GM12878 (cell line): ENCODE results near the gene FAM193A. TPM values are rescaled to one million over a fixed set of nuclear protein-coding genes. Genes with fewer than 3 reads are reported as not detected.

ENCODE experiments used
- CBX5 ChIP-seq: sonication (generic); IDR thresholded peaks from 2 replicates; pipeline ENCODE4 v1.6.1; 2016; ENCODE audit warnings: low read depth, moderate library complexity, mild to moderate bottlenecking, inconsistent platforms
- MEF2A ChIP-seq: IDR thresholded peaks from 2 replicates; pipeline ENCODE4 v1.6.1; 2011; ENCODE audit warnings: low read depth, mild to moderate bottlenecking, low read length, moderate library complexity; ENCODE audit not compliant: insufficient read depth
- ZNF24 ChIP-seq: fragments of 450-650 bp; IDR thresholded peaks from 2 replicates; pipeline ENCODE4 v1.6.1; 2017; ENCODE audit warnings: antibody characterized with exemption, mild to moderate bottlenecking
- polyA plus RNA-seq, 11 experiments: library from polyadenylated mRNA; depleted of rRNA in 4 of 11; unstranded in 6 of 11; stranded (reverse) in 5 of 11; fragments of >200 nt; fragmentation: Nextera tagmentation in 4 of 11; fragmentation: Illumina TruSeq in 1 of 11; extraction: Ambion mirVana in 4 of 11; extraction: Trizol in 1 of 11; gene quantifications; 1 replicate in 1 of 11; 2 replicates in 10 of 11; pipeline versions ENCODE4 v1.2.1 to v1.2.3, GENCODE V29; 2011 to 2016; ENCODE audit warnings: inconsistent platforms in 2 of 11, missing spikeins in 2 of 11, low read depth in 1 of 11
- total RNA-seq, 4 experiments: library from RNA; depleted of rRNA in 3 of 4; stranded (reverse); fragments of >200 nt in 3 of 4; fragmentation: Illumina TruSeq in 1 of 4; extraction: Trizol in 1 of 4; gene quantifications; 2 replicates each; pipeline versions ENCODE4 v1.2.1 to v1.2.3, GENCODE V29; 2013 to 2021
- TF ChIP-seq, protein P1 (sequence below): fragments of 150-350 bp; IDR thresholded peaks from 2 replicates; pipeline ENCODE4 v1.6.1; 2016; ENCODE audit warnings: low read depth, low read length
- TF ChIP-seq, protein P2 (sequence below): IDR thresholded peaks from 2 replicates; pipeline ENCODE4 v1.6.1; 2011; ENCODE audit warnings: borderline replicate concordance, low read depth, mild to moderate bottlenecking, moderate library complexity, low read length; ENCODE audit not compliant: insufficient read depth, poor library complexity, severe bottlenecking
- TF ChIP-seq, protein P3 (sequence below): IDR thresholded peaks from 2 replicates; pipeline ENCODE4 v1.6.1; 2012; ENCODE audit warnings: low read length, inconsistent platforms

Gene FAM193A
- total and polyA plus RNA-seq, 10 of the 15 experiments (the other 5 are each of a cell fraction or from before 2014, with no cell fraction given), result 0.52 to 23.3 (median 7.4) TPM

DNA sequence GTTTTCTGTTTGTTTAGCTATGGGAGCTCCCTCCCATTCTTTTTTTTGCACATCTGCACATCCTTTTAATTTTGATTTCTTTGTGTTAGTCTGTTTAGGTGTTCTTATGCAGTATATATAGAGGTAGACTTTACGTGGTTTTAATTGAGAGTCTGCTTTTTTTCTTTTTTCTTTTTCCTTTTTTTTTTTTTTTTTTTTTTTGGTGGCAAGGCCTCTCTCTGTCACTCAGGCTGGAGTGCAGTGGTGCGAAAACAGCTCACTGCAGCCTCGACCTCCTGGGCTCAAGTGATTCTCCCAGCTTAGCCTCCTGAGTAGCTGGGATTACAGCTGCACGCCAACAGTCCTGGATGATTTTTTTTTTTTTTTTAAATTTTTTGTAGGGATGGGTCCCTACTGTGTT is 68.2 kb downstream of the FAM193A start (continued):
- no peak for TF ChIP-seq MEF2A
- TF ChIP-seq, protein P1, sequence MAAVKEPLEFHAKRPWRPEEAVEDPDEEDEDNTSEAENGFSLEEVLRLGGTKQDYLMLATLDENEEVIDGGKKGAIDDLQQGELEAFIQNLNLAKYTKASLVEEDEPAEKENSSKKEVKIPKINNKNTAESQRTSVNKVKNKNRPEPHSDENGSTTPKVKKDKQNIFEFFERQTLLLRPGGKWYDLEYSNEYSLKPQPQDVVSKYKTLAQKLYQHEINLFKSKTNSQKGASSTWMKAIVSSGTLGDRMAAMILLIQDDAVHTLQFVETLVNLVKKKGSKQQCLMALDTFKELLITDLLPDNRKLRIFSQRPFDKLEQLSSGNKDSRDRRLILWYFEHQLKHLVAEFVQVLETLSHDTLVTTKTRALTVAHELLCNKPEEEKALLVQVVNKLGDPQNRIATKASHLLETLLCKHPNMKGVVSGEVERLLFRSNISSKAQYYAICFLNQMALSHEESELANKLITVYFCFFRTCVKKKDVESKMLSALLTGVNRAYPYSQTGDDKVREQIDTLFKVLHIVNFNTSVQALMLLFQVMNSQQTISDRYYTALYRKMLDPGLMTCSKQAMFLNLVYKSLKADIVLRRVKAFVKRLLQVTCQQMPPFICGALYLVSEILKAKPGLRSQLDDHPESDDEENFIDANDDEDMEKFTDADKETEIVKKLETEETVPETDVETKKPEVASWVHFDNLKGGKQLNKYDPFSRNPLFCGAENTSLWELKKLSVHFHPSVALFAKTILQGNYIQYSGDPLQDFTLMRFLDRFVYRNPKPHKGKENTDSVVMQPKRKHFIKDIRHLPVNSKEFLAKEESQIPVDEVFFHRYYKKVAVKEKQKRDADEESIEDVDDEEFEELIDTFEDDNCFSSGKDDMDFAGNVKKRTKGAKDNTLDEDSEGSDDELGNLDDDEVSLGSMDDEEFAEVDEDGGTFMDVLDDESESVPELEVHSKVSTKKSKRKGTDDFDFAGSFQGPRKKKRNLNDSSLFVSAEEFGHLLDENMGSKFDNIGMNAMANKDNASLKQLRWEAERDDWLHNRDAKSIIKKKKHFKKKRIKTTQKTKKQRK, result no peak
- TF ChIP-seq ZNF24, result no peak
- TF ChIP-seq, protein P2, sequence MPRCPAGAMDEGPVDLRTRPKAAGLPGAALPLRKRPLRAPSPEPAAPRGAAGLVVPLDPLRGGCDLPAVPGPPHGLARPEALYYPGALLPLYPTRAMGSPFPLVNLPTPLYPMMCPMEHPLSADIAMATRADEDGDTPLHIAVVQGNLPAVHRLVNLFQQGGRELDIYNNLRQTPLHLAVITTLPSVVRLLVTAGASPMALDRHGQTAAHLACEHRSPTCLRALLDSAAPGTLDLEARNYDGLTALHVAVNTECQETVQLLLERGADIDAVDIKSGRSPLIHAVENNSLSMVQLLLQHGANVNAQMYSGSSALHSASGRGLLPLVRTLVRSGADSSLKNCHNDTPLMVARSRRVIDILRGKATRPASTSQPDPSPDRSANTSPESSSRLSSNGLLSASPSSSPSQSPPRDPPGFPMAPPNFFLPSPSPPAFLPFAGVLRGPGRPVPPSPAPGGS, result no peak
- no peak for TF ChIP-seq CBX5
- TF ChIP-seq, protein P3, sequence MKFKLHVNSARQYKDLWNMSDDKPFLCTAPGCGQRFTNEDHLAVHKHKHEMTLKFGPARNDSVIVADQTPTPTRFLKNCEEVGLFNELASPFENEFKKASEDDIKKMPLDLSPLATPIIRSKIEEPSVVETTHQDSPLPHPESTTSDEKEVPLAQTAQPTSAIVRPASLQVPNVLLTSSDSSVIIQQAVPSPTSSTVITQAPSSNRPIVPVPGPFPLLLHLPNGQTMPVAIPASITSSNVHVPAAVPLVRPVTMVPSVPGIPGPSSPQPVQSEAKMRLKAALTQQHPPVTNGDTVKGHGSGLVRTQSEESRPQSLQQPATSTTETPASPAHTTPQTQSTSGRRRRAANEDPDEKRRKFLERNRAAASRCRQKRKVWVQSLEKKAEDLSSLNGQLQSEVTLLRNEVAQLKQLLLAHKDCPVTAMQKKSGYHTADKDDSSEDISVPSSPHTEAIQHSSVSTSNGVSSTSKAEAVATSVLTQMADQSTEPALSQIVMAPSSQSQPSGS, result no peak
